NCI-H774 (cell line): ENCODE data around the gene KIFC1.
"Not testable (repeated sequence)": the region's sequence is repeated elsewhere in the genome, so short reads cannot be mapped to it uniquely, and the experiment has no call there.

Experiments
- DNase-seq: peaks from one replicate; lab custom pipeline; 2025; lab: John Stamatoyannopoulos, UW

The KIFC1 gene

GRCh38 chr6:33391278-33391921 lies at the start of gene KIFC1:
TSS of gene KIFC1 (plus strand) at chr6:33391823. CDS start at chr6:33391986, 163 bp downstream.
- DNase-seq, result peak; percentile 99

GRCh38 chr6:33343606-33343952 lies 48.0 kb upstream of the KIFC1 start:
- DNase-seq, result not testable (repeated sequence)

GRCh38 chr6:33343953-33344611 lies 47.5 kb upstream of the KIFC1 start:
- DNase-seq, result no peak

- peak; percentile 62 for DNase-seq
Measured at GRCh38 chr6:33344701-33345697, 46.6 kb upstream of the KIFC1 start.

GRCh38 chr6:33346972-33347371 lies 44.7 kb upstream of the KIFC1 start:
- not testable (repeated sequence) for DNase-seq

GRCh38 chr6:33347816-33348215 lies 43.8 kb upstream of the KIFC1 start:
- DNase-seq, result no peak

GRCh38 chr6:33355860-33356259 lies 35.8 kb upstream of the KIFC1 start:
- not testable (repeated sequence) for DNase-seq

GRCh38 chr6:33356295-33356694 lies 35.3 kb upstream of the KIFC1 start:
- no peak for DNase-seq

- DNase-seq, result not testable (repeated sequence)
Measured at GRCh38 chr6:33357160-33357871, 34.3 kb upstream of the KIFC1 start.

- no peak for DNase-seq
Measured at GRCh38 chr6:33359331-33359730, 32.3 kb upstream of the KIFC1 start.

GRCh38 chr6:33363486-33363885 lies 28.1 kb upstream of the KIFC1 start:
- not testable (repeated sequence) for DNase-seq

GRCh38 chr6:33364475-33365205 lies 27.0 kb upstream of the KIFC1 start:
- peak; percentile 2 for DNase-seq

GRCh38 chr6:33365206-33365971 lies 26.2 kb upstream of the KIFC1 start:
- DNase-seq, result not testable (repeated sequence)

GRCh38 chr6:33367009-33367714 lies 24.5 kb upstream of the KIFC1 start:
- no peak for DNase-seq

GRCh38 chr6:33367715-33368025 lies 24.0 kb upstream of the KIFC1 start:
- not testable (repeated sequence) for DNase-seq

- DNase-seq, result not testable (repeated sequence)
Measured at GRCh38 chr6:33371901-33372300, 19.7 kb upstream of the KIFC1 start.

GRCh38 chr6:33372526-33373123 lies 19.0 kb upstream of the KIFC1 start:
- DNase-seq, result no peak

GRCh38 chr6:33373960-33374910 lies 17.4 kb upstream of the KIFC1 start:
- no peak for DNase-seq
